ENCODE data around the gene GDI1. TPM values are rescaled to one million over a fixed set of nuclear protein-coding genes. Genes with fewer than 3 reads are reported as not detected.

The GDI1 gene
- total RNA-seq, 1 donor from 2014 or later: 192 TPM

GRCh38 chrX:154482786-154483185, 45.8 kb downstream of the GDI1 start:
- no peak for DNase-seq

GRCh38 chrX:154483325-154483724, 46.4 kb downstream of the GDI1 start:
- DNase-seq: no peak

- DNase-seq: no peak
These were observed 47.5 kb downstream of the GDI1 start for GRCh38 chrX:154484255-154485149.

- no peak for DNase-seq
These were observed 48.4 kb downstream of the GDI1 start for GRCh38 chrX:154485150-154486051.

- DNase-seq: no peak
These were observed 49.1 kb downstream of the GDI1 start for GRCh38 chrX:154486052-154486395.

- DNase-seq: no peak
These were observed 49.6 kb downstream of the GDI1 start, which contains the start of gene UBL4A for GRCh38 chrX:154486396-154487207. UBL4A (minus strand) TSS chrX:154486615; CDS start chrX:154486584, 31 bp downstream.

GRCh38 chrX:154487518-154488290, 50.8 kb downstream of the GDI1 start:
- DNase-seq: no peak

GRCh38 chrX:154488336-154489075, 51.6 kb downstream of the GDI1 start:
- no peak for DNase-seq

GRCh38 chrX:154489182-154489581, 52.2 kb downstream of the GDI1 start:
- DNase-seq: no peak

GRCh38 chrX:154490021-154490413, 53.1 kb downstream of the GDI1 start:
- DNase-seq: no peak

- DNase-seq: peak; percentile 92
These were observed 53.6 kb downstream of the GDI1 start, which contains the start of gene SLC10A3 for GRCh38 chrX:154490414-154491083. SLC10A3 (minus strand) TSS chrX:154490629; CDS start chrX:154488940, 1,689 bp downstream.

Small RNA genes lying within 50 kb of the gene (small RNA-seq; reads per million reads assigned to genes)
- gene MIR6858 (not detected), gene SNORA70 (not detected)

Other genes starting within 250 kb of the GDI1 start
- not detected for gene OPN1MW2, start 217.4 kb upstream of the GDI1 start, total RNA-seq
- not detected for gene OPN1MW3, start 179.6 kb upstream of the GDI1 start, total RNA-seq
- gene TEX28, start 142.0 kb upstream of the GDI1 start, total RNA-seq: not detected
- 2.5 TPM for gene TKTL1, start 141.4 kb upstream of the GDI1 start, total RNA-seq
- 73.0 TPM for gene FLNA, start 62.5 kb upstream of the GDI1 start, total RNA-seq
- 17.2 TPM for gene EMD, start 57.9 kb upstream of the GDI1 start, total RNA-seq
- 2,213 TPM for gene RPL10, start 38.8 kb upstream of the GDI1 start, total RNA-seq
- gene DNASE1L1, start 27.9 kb upstream of the GDI1 start, total RNA-seq: 4.4 TPM
- gene TAFAZZIN, start 25.6 kb upstream of the GDI1 start, total RNA-seq: 10.9 TPM
- 42.7 TPM for gene ATP6AP1, start 8.5 kb upstream of the GDI1 start, total RNA-seq
- 13.1 TPM for gene FAM50A, start 7.0 kb downstream of the GDI1 start, total RNA-seq
- gene PLXNA3, start 21.1 kb downstream of the GDI1 start, total RNA-seq: 14.5 TPM
- gene LAGE3, start 42.1 kb downstream of the GDI1 start, total RNA-seq: 13.4 TPM
- 33.7 TPM for gene UBL4A, start 49.5 kb downstream of the GDI1 start, total RNA-seq
- 3.4 TPM for gene SLC10A3, start 53.5 kb downstream of the GDI1 start, total RNA-seq
- 8.1 TPM for gene FAM3A, start 79.1 kb downstream of the GDI1 start, total RNA-seq
- gene G6PD, start 109.7 kb downstream of the GDI1 start, total RNA-seq: 17.3 TPM
- gene IKBKG, start 110.5 kb downstream of the GDI1 start, total RNA-seq: 5.5 TPM
- gene CTAG1A, start 148.0 kb downstream of the GDI1 start, total RNA-seq: not detected
- gene CTAG1B, start 182.1 kb downstream of the GDI1 start, total RNA-seq: not detected
- not detected for gene CTAG2, start 216.4 kb downstream of the GDI1 start, total RNA-seq

Data from occipital lobe (tissue), 3 donors.